ENCODE results near the gene GUCD1. TPM values are rescaled to one million over a fixed set of nuclear protein-coding genes. Genes with fewer than 3 reads are reported as not detected.

The GUCD1 gene
- polyA plus RNA-seq, 4 donors, result 147 to 494 (median 314) TPM

- Histone ChIP-seq H3K4me1 (ENCODE audit: control insufficient read depth in 3 of 3, insufficient read depth in 2 of 3, low read depth in 1 of 3, low read length in 2 of 3) (peaks cover 0 to 19% (median 0%) of the 10 kb centered on the region in 3 donors), H3K4me3 (ENCODE audit: low read depth in 1 of 3, low read length in 3 of 3) (no peak overlapping the region), H3K27ac (ENCODE audit: low read depth in 1 of 3, low read length in 2 of 3) (peak overlapping the region in 1 of 3 donors; percentile 35), H3K9me3 (ENCODE audit: control insufficient read depth in 2 of 2, insufficient read depth in 1 of 2, low read depth in 1 of 2, low read length in 1 of 2) (no peaks in the 10 kb centered on the region), H3K27me3 (ENCODE audit: control insufficient read depth in 3 of 3, insufficient read depth in 3 of 3, low read length in 3 of 3) (no peaks in the 10 kb centered on the region), H3K36me3 (ENCODE audit: control insufficient read depth in 3 of 3, insufficient read depth in 2 of 3, low read depth in 1 of 3, low read length in 3 of 3) (peaks cover 0 to 8% (median 0%) of the 10 kb centered on the region in 3 donors)
- DNase-seq (peak; percentile 88 to 95), FAIRE-seq (no peak)
- 8 to 29% (median 19%) methylated on average over 8 of the region's 8 CpGs for WGBS, 3 donors
Measured at GRCh38 chr22:24521791-24522245, 33.1 kb downstream of the GUCD1 start.

DNA sequence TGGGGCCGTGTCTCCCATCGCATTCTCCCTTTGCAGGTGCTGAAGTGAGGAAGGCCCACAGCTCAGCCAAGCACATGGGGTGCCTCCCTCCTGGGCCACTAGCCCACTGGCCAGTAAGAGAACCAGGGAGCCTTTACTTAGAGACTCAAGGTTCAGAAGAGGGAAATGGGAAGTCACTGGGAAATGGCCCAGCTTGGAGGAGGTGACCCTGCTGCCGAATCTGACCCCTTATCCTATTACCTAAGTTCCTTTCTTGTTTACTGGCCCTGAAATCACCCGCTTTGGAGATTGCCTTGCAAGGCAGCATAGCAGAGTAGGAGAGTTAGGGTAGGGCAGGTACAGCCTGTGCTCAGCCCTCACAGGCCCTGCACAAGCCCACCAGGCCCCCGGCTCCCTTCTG lies 35.4 kb downstream of the GUCD1 start:
- no peaks in the 10 kb centered on the region for H3K27me3 ChIP-seq (ENCODE audit: control insufficient read depth in 3 of 3, insufficient read depth in 3 of 3, low read length in 3 of 3)
- peaks cover 0 to 11% (median 0%) of the 10 kb centered on the region in 3 donors for H3K36me3 ChIP-seq (ENCODE audit: control insufficient read depth in 3 of 3, insufficient read depth in 2 of 3, low read depth in 1 of 3, low read length in 3 of 3)
- no peak overlapping the region for H3K4me3 ChIP-seq (ENCODE audit: low read depth in 1 of 3, low read length in 3 of 3)
- WGBS, 3 donors, result 79 to 86% (median 83%) methylated on average over 5 of the region's 5 CpGs
- no peaks in the 10 kb centered on the region for H3K9me3 ChIP-seq (ENCODE audit: control insufficient read depth in 2 of 2, insufficient read depth in 1 of 2, low read depth in 1 of 2, low read length in 1 of 2)
- DNase-seq (no peak), FAIRE-seq (no peak)
- no peak overlapping the region for H3K27ac ChIP-seq (ENCODE audit: low read depth in 1 of 3, low read length in 2 of 3)
- H3K4me1 ChIP-seq (ENCODE audit: control insufficient read depth in 3 of 3, insufficient read depth in 2 of 3, low read depth in 1 of 3, low read length in 2 of 3), result peaks cover 0 to 38% (median 2%) of the 10 kb centered on the region in 3 donors

GRCh38 chr22:24518771-24519485 lies 36.0 kb downstream of the GUCD1 start:
- no peak overlapping the region for H3K27ac ChIP-seq (ENCODE audit: low read depth in 1 of 3, low read length in 2 of 3)
- DNase-seq (no peak), FAIRE-seq (no peak)
- H3K36me3 ChIP-seq (ENCODE audit: control insufficient read depth in 3 of 3, insufficient read depth in 2 of 3, low read depth in 1 of 3, low read length in 3 of 3), result peaks cover 0 to 11% (median 0%) of the 10 kb centered on the region in 3 donors
- no peaks in the 10 kb centered on the region for H3K9me3 ChIP-seq (ENCODE audit: control insufficient read depth in 2 of 2, insufficient read depth in 1 of 2, low read depth in 1 of 2, low read length in 1 of 2)
- H3K4me1 ChIP-seq (ENCODE audit: control insufficient read depth in 3 of 3, insufficient read depth in 2 of 3, low read depth in 1 of 3, low read length in 2 of 3), result peaks cover 0 to 44% (median 2%) of the 10 kb centered on the region in 3 donors
- no peak overlapping the region for H3K4me3 ChIP-seq (ENCODE audit: low read depth in 1 of 3, low read length in 3 of 3)
- H3K27me3 ChIP-seq (ENCODE audit: control insufficient read depth in 3 of 3, insufficient read depth in 3 of 3, low read length in 3 of 3), result no peaks in the 10 kb centered on the region
- WGBS, 3 donors, result 76 to 87% (median 84%) methylated on average over 9 of the region's 9 CpGs

DNA sequence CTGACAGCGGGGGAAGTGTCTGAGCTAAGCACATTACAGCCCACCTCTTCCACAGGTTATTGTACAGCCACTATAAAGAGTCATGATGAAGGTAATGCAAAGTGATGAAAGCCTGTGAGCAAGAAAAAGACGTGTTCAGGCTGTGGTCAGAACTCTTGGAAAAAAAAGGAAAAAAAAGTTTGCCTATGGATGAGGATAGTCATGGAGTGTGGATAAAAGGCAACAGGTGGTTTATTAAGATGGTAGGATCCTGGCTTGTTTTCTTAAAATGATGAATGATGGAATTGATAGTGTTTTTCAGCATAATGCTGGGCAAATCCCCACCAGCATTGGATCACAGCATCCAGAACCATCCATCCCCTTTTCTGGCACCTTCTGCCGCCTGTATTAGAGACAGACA lies 36.7 kb downstream of the GUCD1 start:
- FAIRE-seq (no peak), DNase-seq (no peak)
- H3K9me3 ChIP-seq (ENCODE audit: control insufficient read depth in 2 of 2, insufficient read depth in 1 of 2, low read depth in 1 of 2, low read length in 1 of 2), result no peaks in the 10 kb centered on the region
- H3K27me3 ChIP-seq (ENCODE audit: control insufficient read depth in 3 of 3, insufficient read depth in 3 of 3, low read length in 3 of 3), result no peaks in the 10 kb centered on the region
- 72 to 90% (median 84%) methylated on average over 3 of the region's 3 CpGs for WGBS, 3 donors
- H3K4me3 ChIP-seq (ENCODE audit: low read depth in 1 of 3, low read length in 3 of 3), result no peak overlapping the region
- peaks cover 0 to 11% (median 0%) of the 10 kb centered on the region in 3 donors for H3K36me3 ChIP-seq (ENCODE audit: control insufficient read depth in 3 of 3, insufficient read depth in 2 of 3, low read depth in 1 of 3, low read length in 3 of 3)
- no peak overlapping the region for H3K27ac ChIP-seq (ENCODE audit: low read depth in 1 of 3, low read length in 2 of 3)
- H3K4me1 ChIP-seq (ENCODE audit: control insufficient read depth in 3 of 3, insufficient read depth in 2 of 3, low read depth in 1 of 3, low read length in 2 of 3), result peaks cover 0 to 51% (median 2%) of the 10 kb centered on the region in 3 donors

DNA sequence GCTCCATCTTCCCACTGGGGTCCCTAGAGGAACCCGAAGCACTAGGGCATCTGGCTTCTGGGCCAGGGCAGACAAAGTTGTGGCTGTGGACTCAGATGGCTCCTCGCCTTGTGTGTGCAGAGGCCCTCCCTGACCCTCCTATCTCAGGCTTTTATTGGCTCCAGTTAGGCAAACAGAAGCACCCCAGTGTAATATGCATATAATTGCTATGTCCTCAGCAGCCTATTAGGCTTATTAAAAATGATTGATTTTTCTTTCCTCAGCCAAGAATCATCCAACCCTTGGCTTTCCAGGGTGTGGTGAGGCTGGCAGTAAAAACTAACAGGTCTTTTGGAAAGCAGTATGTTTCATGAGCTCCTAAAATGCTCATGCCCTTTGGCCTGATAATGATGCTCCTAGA lies 37.5 kb downstream of the GUCD1 start:
- DNase-seq (peak in 1 of 2 donors; percentile 54), FAIRE-seq (no peak)
- Histone ChIP-seq H3K4me1 (ENCODE audit: control insufficient read depth in 3 of 3, insufficient read depth in 2 of 3, low read depth in 1 of 3, low read length in 2 of 3) (peaks cover 0 to 52% (median 2%) of the 10 kb centered on the region in 3 donors), H3K36me3 (ENCODE audit: control insufficient read depth in 3 of 3, insufficient read depth in 2 of 3, low read depth in 1 of 3, low read length in 3 of 3) (peaks cover 0 to 11% (median 0%) of the 10 kb centered on the region in 3 donors), H3K27ac (ENCODE audit: low read depth in 1 of 3, low read length in 2 of 3) (no peak overlapping the region), H3K4me3 (ENCODE audit: low read depth in 1 of 3, low read length in 3 of 3) (no peak overlapping the region), H3K27me3 (ENCODE audit: control insufficient read depth in 3 of 3, insufficient read depth in 3 of 3, low read length in 3 of 3) (no peaks in the 10 kb centered on the region), H3K9me3 (ENCODE audit: control insufficient read depth in 2 of 2, insufficient read depth in 1 of 2, low read depth in 1 of 2, low read length in 1 of 2) (no peaks in the 10 kb centered on the region)
- WGBS, 3 donors, result 36 to 68% (median 49%) methylated on average over 2 of the region's 2 CpGs

GRCh38 chr22:24516301-24516737 lies 38.6 kb downstream of the GUCD1 start:
- FAIRE-seq (no peak), DNase-seq (peak in 1 of 2 donors; percentile 54)
- no peaks in the 10 kb centered on the region for H3K9me3 ChIP-seq (ENCODE audit: control insufficient read depth in 2 of 2, insufficient read depth in 1 of 2, low read depth in 1 of 2, low read length in 1 of 2)
- peak overlapping the region in 1 of 3 donors; percentile 36 for H3K27ac ChIP-seq (ENCODE audit: low read depth in 1 of 3, low read length in 2 of 3)
- H3K36me3 ChIP-seq (ENCODE audit: control insufficient read depth in 3 of 3, insufficient read depth in 2 of 3, low read depth in 1 of 3, low read length in 3 of 3), result peaks cover 0 to 11% (median 0%) of the 10 kb centered on the region in 3 donors
- no peaks in the 10 kb centered on the region for H3K27me3 ChIP-seq (ENCODE audit: control insufficient read depth in 3 of 3, insufficient read depth in 3 of 3, low read length in 3 of 3)
- peaks cover 2 to 50% (median 3%) of the 10 kb centered on the region in 3 donors for H3K4me1 ChIP-seq (ENCODE audit: control insufficient read depth in 3 of 3, insufficient read depth in 2 of 3, low read depth in 1 of 3, low read length in 2 of 3)
- 10 to 24% (median 21%) methylated on average over 3 of the region's 3 CpGs for WGBS, 3 donors
- no peak overlapping the region for H3K4me3 ChIP-seq (ENCODE audit: low read depth in 1 of 3, low read length in 3 of 3)

DNA sequence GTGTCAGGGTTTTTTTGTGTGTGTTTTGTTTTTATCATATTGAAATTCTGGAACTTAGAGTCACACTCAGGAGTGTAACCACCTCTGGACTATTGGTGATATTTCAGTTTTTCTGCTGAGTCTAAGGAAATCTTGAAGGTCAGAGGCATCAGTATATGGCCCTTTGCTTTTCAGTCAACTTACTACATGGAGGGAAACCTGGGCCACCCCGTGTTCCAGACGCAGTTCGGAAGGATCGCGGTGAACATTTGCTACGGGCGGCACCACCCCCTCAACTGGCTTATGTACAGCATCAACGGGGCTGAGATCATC lies 40.0 kb downstream of the GUCD1 start:
- Histone ChIP-seq H3K27me3 (ENCODE audit: control insufficient read depth in 3 of 3, insufficient read depth in 3 of 3, low read length in 3 of 3) (no peaks in the 10 kb centered on the region), H3K4me3 (ENCODE audit: low read depth in 1 of 3, low read length in 3 of 3) (no peak overlapping the region), H3K9me3 (ENCODE audit: control insufficient read depth in 2 of 2, insufficient read depth in 1 of 2, low read depth in 1 of 2, low read length in 1 of 2) (no peaks in the 10 kb centered on the region), H3K4me1 (ENCODE audit: control insufficient read depth in 3 of 3, insufficient read depth in 2 of 3, low read depth in 1 of 3, low read length in 2 of 3) (peaks cover 2 to 60% (median 4%) of the 10 kb centered on the region in 3 donors), H3K27ac (ENCODE audit: low read depth in 1 of 3, low read length in 2 of 3) (peak overlapping the region in 1 of 3 donors; percentile 90), H3K36me3 (ENCODE audit: control insufficient read depth in 3 of 3, insufficient read depth in 2 of 3, low read depth in 1 of 3, low read length in 3 of 3) (peaks cover 0 to 11% (median 0%) of the 10 kb centered on the region in 3 donors)
- WGBS, 3 donors, result 86 to 90% (median 86%) methylated on average over 8 of the region's 8 CpGs
- no peak for FAIRE-seq
- no peak for DNase-seq

DNA sequence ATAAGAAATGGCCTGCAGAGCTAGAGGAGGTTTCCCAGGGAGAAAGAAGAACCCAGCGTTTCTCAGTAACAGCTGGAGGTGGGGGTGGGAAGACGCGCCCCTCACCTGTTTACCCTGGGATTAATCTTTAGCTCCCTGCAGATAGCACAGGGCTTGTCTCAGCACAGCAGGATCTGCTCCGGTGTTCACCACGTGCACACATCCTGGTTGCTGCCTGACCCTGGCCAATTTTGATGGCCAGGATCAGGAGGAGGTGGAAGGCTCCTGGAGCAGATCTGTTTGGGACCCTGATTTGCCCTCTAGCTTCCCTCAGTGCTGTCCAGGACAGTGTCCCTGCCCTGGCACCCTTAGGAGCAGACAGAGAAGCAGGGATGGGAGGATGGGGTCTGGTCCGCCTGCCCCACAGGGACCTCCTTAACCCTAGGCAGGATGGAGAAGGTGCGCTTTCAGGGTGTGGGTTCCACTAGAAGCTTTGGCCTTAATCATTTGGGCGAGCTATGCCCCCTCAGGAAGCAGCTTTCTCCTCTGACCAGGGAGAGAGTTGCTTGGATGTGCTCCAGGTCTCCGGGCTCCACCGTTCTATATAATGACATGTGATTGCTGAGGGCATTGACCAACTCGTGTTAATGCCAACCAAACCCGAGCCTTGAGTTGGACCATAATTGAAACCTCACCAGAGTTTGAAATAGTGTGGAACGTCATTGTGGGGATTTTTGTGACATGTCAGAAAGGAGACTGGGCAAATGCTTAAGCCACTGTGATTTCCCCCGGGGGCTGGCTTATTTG lies 40.5 kb downstream of the GUCD1 start:
- 25 to 55% (median 33%) methylated on average over 14 of the region's 14 CpGs for WGBS, 3 donors
- Histone ChIP-seq H3K27ac (ENCODE audit: low read depth in 1 of 3, low read length in 2 of 3) (peak overlapping the region in 1 of 3 donors; percentile 90), H3K27me3 (ENCODE audit: control insufficient read depth in 3 of 3, insufficient read depth in 3 of 3, low read length in 3 of 3) (no peaks in the 10 kb centered on the region), H3K9me3 (ENCODE audit: control insufficient read depth in 2 of 2, insufficient read depth in 1 of 2, low read depth in 1 of 2, low read length in 1 of 2) (no peaks in the 10 kb centered on the region), H3K36me3 (ENCODE audit: control insufficient read depth in 3 of 3, insufficient read depth in 2 of 3, low read depth in 1 of 3, low read length in 3 of 3) (peaks cover 0 to 8% (median 0%) of the 10 kb centered on the region in 3 donors), H3K4me3 (ENCODE audit: low read depth in 1 of 3, low read length in 3 of 3) (no peak overlapping the region), H3K4me1 (ENCODE audit: control insufficient read depth in 3 of 3, insufficient read depth in 2 of 3, low read depth in 1 of 3, low read length in 2 of 3) (peaks cover 2 to 66% (median 4%) of the 10 kb centered on the region in 3 donors)
- FAIRE-seq, result no peak
- peak; percentile 71 to 84 for DNase-seq
